Vagina (tissue), 2 donors: Measurements from ENCODE around the gene PHLDB1. TPM values are rescaled to one million over a fixed set of nuclear protein-coding genes. Genes with fewer than 3 reads are reported as not detected.
A peak's percentile ranks its signal among the peaks of the same experiment; 100 is the strongest.

Experiments used
- DNase-seq, 2 donors: peaks; one replicate each; pipeline ENCODE4 v3.0.0-alpha.2; 2017; ENCODE audit errors: extremely low spot score in 2 of 2
- H3K27ac ChIP-seq: fragments of 200-600 bp; sonication (generic); one replicate; pipeline ENCODE4 v1.5.1; 2019
- H3K27me3 ChIP-seq: fragments of 200-600 bp; sonication (generic); one replicate; pipeline ENCODE4 v1.5.1; 2019
- H3K36me3 ChIP-seq, 2 donors: fragments of 200-600 bp; sonication (generic); one replicate each; pipeline ENCODE4 v1.5.1; 2017 to 2019
- H3K4me1 ChIP-seq: fragments of 200-600 bp; sonication (generic); one replicate; pipeline ENCODE4 v1.5.1; 2019
- H3K4me3 ChIP-seq, 2 donors: fragments of 200-600 bp; sonication (generic); 1 replicate in 1 of 2; 2 replicates in 1 of 2; pipeline ENCODE4 v1.5.1; 2016 to 2019
- H3K9me3 ChIP-seq: fragments of 200-600 bp; sonication (generic); one replicate; pipeline ENCODE4 v1.5.1; 2019
- CTCF ChIP-seq, 3 experiments: fragments of 450-650 bp in 2 of 3; fragments of 200-600 bp in 1 of 3; sonication (generic) in 1 of 3; IDR thresholded peaks; one replicate each; pipeline ENCODE4 v1.5.1; 2017 to 2019; ENCODE audit warnings: antibody characterized with exemption in 3 of 3, mild to moderate bottlenecking in 2 of 3, moderate library complexity in 2 of 3
- POLR2A ChIP-seq, 2 donors: fragments of 450-650 bp; IDR thresholded peaks; one replicate each; pipeline ENCODE4 v1.6.1; 2017; ENCODE audit warnings: antibody characterized with exemption in 2 of 2, mild to moderate bottlenecking in 2 of 2, moderate library complexity in 2 of 2
- POLR2AphosphoS5 ChIP-seq, 2 donors: sonication (generic); formaldehyde crosslinking; IDR thresholded peaks; one replicate each; pipeline ENCODE4 v1.9.0; 2017; ENCODE audit warnings: antibody characterized with exemption in 2 of 2, mild to moderate bottlenecking in 2 of 2, low read depth in 1 of 2; ENCODE audit not compliant: insufficient read depth in 1 of 2
- intact Hi-C: fragments of 100-400 bp; cut with DNase I; formaldehyde crosslinking; loops from one replicate; pipeline ENCODE4 v1.15.1; 2023
- total RNA-seq: library from RNA; depleted of rRNA; stranded (reverse); fragments of >200 nt; gene quantifications from one replicate; pipeline ENCODE4 v1.2.3, GENCODE V29; 2016

Gene PHLDB1
- total RNA-seq, 1 donor from 2014 or later, result 119 TPM

DNA sequence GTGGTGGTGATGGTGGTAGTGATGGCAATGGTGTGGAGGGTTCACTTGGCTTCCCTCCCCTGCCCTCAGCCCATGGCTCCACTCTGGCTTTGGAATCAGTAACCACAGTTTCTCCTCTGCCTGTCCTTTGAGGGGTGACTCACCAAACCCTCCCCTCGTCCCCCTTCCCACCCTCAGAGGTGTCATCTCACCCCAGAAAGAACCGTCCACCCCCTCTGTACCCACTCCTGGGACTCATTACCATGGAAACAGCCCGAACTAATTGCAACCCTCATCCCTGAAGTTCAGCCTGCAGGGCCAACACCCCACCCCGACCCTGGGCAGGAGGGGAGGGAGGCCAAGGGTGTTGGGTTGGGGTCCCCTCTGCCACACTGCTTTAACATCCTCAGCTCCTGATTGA lies 26.6 kb downstream of the PHLDB1 start:
- Histone ChIP-seq H3K4me3 (peak overlapping the region; percentile 14 to 24), H3K4me1 (peaks cover 49% of the 10 kb centered on the region), H3K27me3 (no peaks in the 10 kb centered on the region), H3K9me3 (no peaks in the 10 kb centered on the region), H3K36me3 (peaks cover 0 to 13% of the 10 kb centered on the region in 2 donors), H3K27ac (peak overlapping the region; percentile 75)
- intact Hi-C loops, result no loop called here
- DNase-seq, result no peak
- TF ChIP-seq CTCF (IDR thresholded peaks at IDR 0.05), result no peak
- no peak for TF ChIP-seq POLR2AphosphoS5 (IDR thresholded peaks at IDR 0.05; ENCODE audit: insufficient read depth in 1 of 2, low read depth in 1 of 2)
- no peak for TF ChIP-seq POLR2A (IDR thresholded peaks at IDR 0.05)

DNA sequence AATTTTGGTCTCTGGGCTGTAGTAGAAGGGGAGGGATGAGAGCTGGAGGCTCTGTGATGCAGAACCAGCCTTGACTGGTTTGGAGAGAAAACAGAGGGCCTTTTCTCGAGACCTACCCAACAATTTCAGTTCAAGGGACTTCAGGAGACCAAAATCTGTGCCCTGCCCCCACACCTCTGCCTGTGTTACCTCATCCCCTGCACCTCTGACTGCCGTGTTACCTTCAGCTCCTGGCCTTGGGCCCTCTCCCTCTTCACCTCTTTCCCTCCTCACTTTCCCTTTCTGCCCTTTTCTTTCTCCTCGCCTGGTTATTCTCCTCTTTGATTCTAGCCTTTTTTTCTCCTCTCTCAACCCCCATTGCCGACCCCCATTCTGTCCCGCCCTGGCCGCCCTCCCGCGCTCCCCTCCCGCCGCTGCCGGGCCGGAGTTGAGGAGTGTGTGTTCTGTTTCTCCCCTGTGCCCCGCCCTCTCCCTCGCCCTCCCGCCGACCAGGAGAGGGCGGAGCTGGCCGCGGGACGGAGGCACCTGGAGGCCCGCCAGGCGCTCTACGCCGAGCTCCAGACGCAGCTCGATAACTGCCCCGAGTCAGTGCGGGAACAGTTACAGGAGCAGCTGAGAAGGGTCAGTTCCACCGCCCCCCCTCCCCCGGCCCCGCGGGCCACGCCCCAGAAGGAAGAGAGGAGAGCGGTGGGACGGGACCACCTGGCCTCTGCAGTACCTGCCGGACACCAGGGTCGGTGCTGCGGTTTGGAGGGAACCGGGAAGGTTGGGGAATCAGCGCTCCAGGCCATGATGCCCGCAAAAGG lies 27.2 kb downstream of the PHLDB1 start:
- intact Hi-C loops, result no loop called here
- Histone ChIP-seq H3K4me3 (peak overlapping the region; percentile 14 to 24), H3K4me1 (peaks cover 43% of the 10 kb centered on the region), H3K36me3 (peaks cover 0 to 16% of the 10 kb centered on the region in 2 donors), H3K9me3 (no peaks in the 10 kb centered on the region), H3K27me3 (no peaks in the 10 kb centered on the region), H3K27ac (peak overlapping the region; percentile 75)
- no peak for DNase-seq
- TF ChIP-seq CTCF (IDR thresholded peaks at IDR 0.05) (no peak), POLR2A (IDR thresholded peaks at IDR 0.05) (no peak), POLR2AphosphoS5 (IDR thresholded peaks at IDR 0.05; ENCODE audit: insufficient read depth in 1 of 2, low read depth in 1 of 2) (peak; percentile 21 to 69)

GRCh38 chr11:118635237-118635591 lies 27.8 kb downstream of the PHLDB1 start:
- TF ChIP-seq POLR2AphosphoS5 (IDR thresholded peaks at IDR 0.05; ENCODE audit: insufficient read depth in 1 of 2, low read depth in 1 of 2) (peak in 1 of 2 donors; percentile 43), CTCF (IDR thresholded peaks at IDR 0.05) (no peak), POLR2A (IDR thresholded peaks at IDR 0.05) (no peak)
- intact Hi-C loops, result no loop called here
- H3K27me3 ChIP-seq, result no peaks in the 10 kb centered on the region
- peak overlapping the region; percentile 14 to 24 for H3K4me3 ChIP-seq
- no peaks in the 10 kb centered on the region for H3K9me3 ChIP-seq
- H3K4me1 ChIP-seq, result peaks cover 37% of the 10 kb centered on the region
- peak overlapping the region; percentile 75 for H3K27ac ChIP-seq
- H3K36me3 ChIP-seq, result peaks cover 0 to 16% of the 10 kb centered on the region in 2 donors
- no peak for DNase-seq

GRCh38 chr11:118635642-118636041 lies 28.2 kb downstream of the PHLDB1 start:
- DNase-seq, result no peak
- H3K27ac ChIP-seq, result peak overlapping the region; percentile 75
- no peaks in the 10 kb centered on the region for H3K27me3 ChIP-seq
- H3K9me3 ChIP-seq, result no peaks in the 10 kb centered on the region
- H3K4me1 ChIP-seq, result peaks cover 33% of the 10 kb centered on the region
- intact Hi-C loops, result no loop called here
- no peak overlapping the region for H3K4me3 ChIP-seq
- TF ChIP-seq POLR2AphosphoS5 (IDR thresholded peaks at IDR 0.05; ENCODE audit: insufficient read depth in 1 of 2, low read depth in 1 of 2) (no peak), CTCF (IDR thresholded peaks at IDR 0.05) (no peak), POLR2A (IDR thresholded peaks at IDR 0.05) (no peak)
- peaks cover 0 to 16% of the 10 kb centered on the region in 2 donors for H3K36me3 ChIP-seq
